CD4-positive, alpha-beta T cell (primary cell): ENCODE measurements around the gene ZNF324. TPM values are rescaled to one million over a fixed set of nuclear protein-coding genes. Genes with fewer than 3 reads are reported as not detected.
"Not testable (repeated sequence)": the region's sequence is repeated elsewhere in the genome, so short reads cannot be mapped to it uniquely, and the experiment has no call there.

ENCODE experiments used
- ATAC-seq: fragments of 200-7000 bp; cut with Tn5 transposase; one replicate; pipeline ENCODE4 v1.10.0; 2022; ENCODE audit warnings: mild to moderate bottlenecking; ENCODE audit not compliant: poor library complexity
- CTCF ChIA-PET: fragments of 350-600 bp; sonication (Branson Sonifier 250); formaldehyde crosslinking; loops from one replicate; lab custom pipeline; 2021; ENCODE audit warnings: antibody characterized with exemption, inconsistent platforms; lab: Charles Lee
- POLR2A ChIA-PET: fragments of 350-600 bp; sonication (Branson Sonifier 250); formaldehyde crosslinking; loops from one replicate; lab custom pipeline; 2021; ENCODE audit warnings: antibody characterized with exemption, inconsistent platforms; lab: Charles Lee
- DNase-seq, 14 experiments: peaks; one replicate each; pipeline ENCODE4 v3.0.0-alpha.2; 2013 to 2020; ENCODE audit warnings: mixed read lengths in 2 of 14
- H3K27ac ChIP-seq, 2 donors: one replicate each; pipeline versions ENCODE4 v1.5.1 to v1.7.0; 2013; ENCODE audit warnings: low read length in 2 of 2, low read depth in 1 of 2, mild to moderate bottlenecking in 1 of 2
- H3K27me3 ChIP-seq, 2 experiments: 1 replicate in 1 of 2; 2 replicates in 1 of 2; pipeline versions ENCODE4 v1.6.1 to v1.7.0; 2013; ENCODE audit warnings: low read length in 2 of 2, control low read depth in 1 of 2, mild to moderate bottlenecking in 1 of 2, moderate library complexity in 1 of 2; ENCODE audit not compliant: insufficient read depth in 2 of 2, control insufficient read depth in 1 of 2
- H3K36me3 ChIP-seq: one replicate; pipeline ENCODE4 v1.6.1; 2013; ENCODE audit warnings: low read length, control low read depth; ENCODE audit not compliant: insufficient read depth
- H3K4me1 ChIP-seq: one replicate; pipeline ENCODE4 v1.6.1; 2013; ENCODE audit warnings: low read length, control low read depth; ENCODE audit not compliant: insufficient read depth
- H3K4me3 ChIP-seq: one replicate; pipeline ENCODE4 v1.5.1; 2013; ENCODE audit warnings: mild to moderate bottlenecking, low read length, moderate library complexity
- H3K9me3 ChIP-seq, 2 experiments: 1 replicate in 1 of 2; 2 replicates in 1 of 2; pipeline versions ENCODE4 v1.6.1 to v1.7.0; 2013; ENCODE audit warnings: low read length in 2 of 2, mild to moderate bottlenecking in 2 of 2, control low read depth in 1 of 2, moderate library complexity in 1 of 2; ENCODE audit not compliant: control insufficient read depth in 1 of 2, insufficient read depth in 1 of 2
- H3K27ac Mint-ChIP-seq: one replicate; pipeline ENCODE4 v1.8.0; 2020; ENCODE audit warnings: mixed read lengths
- H3K27me3 Mint-ChIP-seq: one replicate; pipeline ENCODE4 v1.8.0; 2021; ENCODE audit warnings: mixed read lengths
- H3K36me3 Mint-ChIP-seq: one replicate; pipeline ENCODE4 v1.8.0; 2021; ENCODE audit warnings: low read depth, mixed read lengths
- H3K4me1 Mint-ChIP-seq: one replicate; pipeline ENCODE4 v1.8.0; 2021; ENCODE audit warnings: low read depth, mixed read lengths
- H3K4me3 Mint-ChIP-seq: one replicate; pipeline ENCODE4 v1.8.0; 2020; ENCODE audit warnings: mild to moderate bottlenecking, mixed read lengths
- H3K9me3 Mint-ChIP-seq: one replicate; pipeline ENCODE4 v1.8.0; 2020; ENCODE audit warnings: mixed read lengths
- intact Hi-C, 2 experiments: fragments of 100-400 bp; cut with DNase I in 1 of 2; cut with micrococcal nuclease in 1 of 2; formaldehyde crosslinking; loops; one replicate each; pipeline versions ENCODE4 v1.15.1 to v1.9.0; 2023 to 2025; cut with DNase I, micrococcal nuclease
- total RNA-seq, 174 experiments: library from RNA in 2 of 174; stranded (reverse) in 2 of 174; gene quantifications; one replicate each; pipeline ENCODE4 v1.2.3 and lab custom pipeline; 2021 to 2026
- TF ChIP-seq, protein P1 (sequence below): fragments of 200-600 bp; IDR thresholded peaks from one replicate; pipeline ENCODE4 v1.8.0; 2022; ENCODE audit warnings: antibody characterized with exemption, mild to moderate bottlenecking

The ZNF324 gene
- total RNA-seq, 2 experiments from 2014 or later, result 24.3 to 25.2 TPM

DNA sequence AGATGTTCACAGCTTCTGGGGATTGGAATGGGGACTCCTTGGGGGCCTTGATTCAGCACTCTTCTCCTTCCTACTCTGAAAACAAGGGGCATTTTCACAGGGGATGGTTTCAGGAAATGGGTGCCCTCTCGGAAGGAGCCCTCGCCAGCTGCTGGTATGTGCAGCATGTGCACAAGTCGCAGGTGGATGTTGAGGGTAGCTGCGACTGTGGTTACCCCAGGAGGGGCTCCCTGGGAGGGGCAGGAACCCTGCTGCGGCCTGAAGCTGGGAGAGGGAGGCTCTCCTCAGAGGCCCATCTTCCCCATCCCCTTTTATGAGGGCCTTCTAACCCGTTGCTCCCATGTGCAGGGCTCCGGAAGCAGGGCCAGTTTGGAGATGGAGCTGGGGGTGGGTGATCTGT lies 15.5 kb downstream of the ZNF324 start:
- intact Hi-C loops, result no loop called here
- Histone ChIP-seq H3K4me1 (no peaks in the 10 kb centered on the region), H3K4me3 (no peak overlapping the region), H3K27ac (no peak overlapping the region), H3K9me3 (no peaks in the 10 kb centered on the region), H3K27me3 (no peaks in the 10 kb centered on the region), H3K36me3 (peaks cover 3% of the 10 kb centered on the region)
- ChIA-PET POLR2A (no interaction called here), CTCF (no interaction called here)
- Mint-ChIP-seq H3K4me1 (no peaks in the 10 kb centered on the region), H3K9me3 (no peaks in the 10 kb centered on the region), H3K27me3 (no peaks in the 10 kb centered on the region), H3K36me3 (no peaks in the 10 kb centered on the region), H3K4me3 (no peak overlapping the region), H3K27ac (no peak overlapping the region)
- DNase-seq (no peak), ATAC-seq (no peak)
- TF ChIP-seq, protein P1, sequence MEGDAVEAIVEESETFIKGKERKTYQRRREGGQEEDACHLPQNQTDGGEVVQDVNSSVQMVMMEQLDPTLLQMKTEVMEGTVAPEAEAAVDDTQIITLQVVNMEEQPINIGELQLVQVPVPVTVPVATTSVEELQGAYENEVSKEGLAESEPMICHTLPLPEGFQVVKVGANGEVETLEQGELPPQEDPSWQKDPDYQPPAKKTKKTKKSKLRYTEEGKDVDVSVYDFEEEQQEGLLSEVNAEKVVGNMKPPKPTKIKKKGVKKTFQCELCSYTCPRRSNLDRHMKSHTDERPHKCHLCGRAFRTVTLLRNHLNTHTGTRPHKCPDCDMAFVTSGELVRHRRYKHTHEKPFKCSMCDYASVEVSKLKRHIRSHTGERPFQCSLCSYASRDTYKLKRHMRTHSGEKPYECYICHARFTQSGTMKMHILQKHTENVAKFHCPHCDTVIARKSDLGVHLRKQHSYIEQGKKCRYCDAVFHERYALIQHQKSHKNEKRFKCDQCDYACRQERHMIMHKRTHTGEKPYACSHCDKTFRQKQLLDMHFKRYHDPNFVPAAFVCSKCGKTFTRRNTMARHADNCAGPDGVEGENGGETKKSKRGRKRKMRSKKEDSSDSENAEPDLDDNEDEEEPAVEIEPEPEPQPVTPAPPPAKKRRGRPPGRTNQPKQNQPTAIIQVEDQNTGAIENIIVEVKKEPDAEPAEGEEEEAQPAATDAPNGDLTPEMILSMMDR, result no peak

DNA sequence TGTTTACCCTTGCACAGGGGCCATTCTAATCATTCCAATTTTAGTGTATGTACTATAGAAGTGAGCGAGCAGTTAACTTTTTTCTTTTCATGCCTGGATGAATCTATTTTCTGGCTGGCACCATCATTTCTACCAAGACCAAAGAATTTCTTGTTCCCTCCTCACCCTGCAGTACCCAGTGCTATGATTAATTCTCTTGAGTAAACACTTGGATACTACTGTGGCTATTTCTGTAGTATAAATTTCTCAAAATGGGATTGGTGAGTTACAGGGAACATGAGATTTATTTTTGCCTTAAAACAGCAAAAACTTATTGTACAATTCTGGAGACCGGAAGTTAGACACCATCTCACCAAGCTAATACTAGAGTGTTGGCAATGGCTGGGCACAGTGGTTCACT lies 16.9 kb downstream of the ZNF324 start:
- Histone ChIP-seq H3K27me3 (no peaks in the 10 kb centered on the region), H3K4me3 (no peak overlapping the region), H3K9me3 (no peaks in the 10 kb centered on the region), H3K36me3 (peaks cover 3% of the 10 kb centered on the region), H3K27ac (no peak overlapping the region), H3K4me1 (no peaks in the 10 kb centered on the region)
- Mint-ChIP-seq H3K36me3 (no peaks in the 10 kb centered on the region), H3K27ac (no peak overlapping the region), H3K9me3 (no peaks in the 10 kb centered on the region), H3K27me3 (no peaks in the 10 kb centered on the region), H3K4me1 (no peaks in the 10 kb centered on the region), H3K4me3 (no peak overlapping the region)
- CTCF ChIA-PET, result no interaction called here
- POLR2A ChIA-PET, result no interaction called here
- ATAC-seq (no peak), DNase-seq (no peak)
- intact Hi-C loops, result loop anchor here in 1 of 2 experiments (1.0 kb wide), 1 partner anchor 26 kb away; no protein-coding TSS in a partner anchor
- TF ChIP-seq, protein P1, result no peak

DNA sequence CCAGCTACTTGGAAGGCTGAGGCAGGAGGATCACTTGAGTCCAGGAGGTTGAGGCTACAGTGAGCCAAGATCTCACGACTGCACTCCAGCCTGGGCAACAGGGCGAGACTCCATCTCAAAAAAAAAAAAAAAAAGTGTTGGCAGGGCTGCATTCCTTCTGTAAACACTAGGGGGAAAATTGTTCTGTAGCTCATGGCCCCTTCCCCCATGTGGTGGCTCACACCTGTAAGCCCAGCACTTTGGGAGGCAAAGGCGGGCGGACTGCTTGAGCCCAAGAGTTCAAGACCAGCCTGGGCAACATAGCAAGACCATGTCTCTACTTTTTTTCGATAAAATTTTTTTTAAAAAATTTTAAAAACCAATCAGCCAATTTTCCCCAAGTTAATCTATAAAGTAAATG lies 17.5 kb downstream of the ZNF324 start:
- H3K27ac ChIP-seq, H3K9me3 Mint-ChIP-seq, H3K4me3 Mint-ChIP-seq, H3K4me1 ChIP-seq, H3K4me3 ChIP-seq, H3K27me3 ChIP-seq, POLR2A ChIA-PET, H3K36me3 Mint-ChIP-seq, intact Hi-C loops, H3K27ac Mint-ChIP-seq, H3K36me3 ChIP-seq, ATAC-seq, DNase-seq, CTCF ChIA-PET, H3K27me3 Mint-ChIP-seq, H3K9me3 ChIP-seq, H3K4me1 Mint-ChIP-seq: not testable (repeated sequence)

DNA sequence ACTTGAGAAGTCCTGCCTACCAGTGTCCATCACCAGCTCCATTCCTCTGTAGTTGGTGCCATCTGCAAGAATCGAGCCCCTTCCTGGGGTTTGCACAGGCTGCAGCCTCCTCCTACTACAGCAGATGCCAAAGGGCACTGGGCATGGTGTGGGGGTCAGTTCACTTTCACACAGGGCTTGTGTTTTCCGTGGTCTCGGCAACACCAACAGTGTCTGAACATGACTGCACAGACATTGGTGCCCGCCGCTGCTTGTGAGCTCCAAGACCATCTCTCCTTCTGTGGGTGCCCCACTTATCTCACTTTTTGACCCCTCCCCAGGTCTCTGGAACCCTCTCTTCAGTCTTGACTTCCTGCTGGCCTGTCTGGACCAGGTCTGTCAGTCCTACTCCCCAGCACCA lies 24.5 kb downstream of the ZNF324 start:
- ChIA-PET CTCF (no interaction called here), POLR2A (no interaction called here)
- Mint-ChIP-seq H3K9me3 (no peaks in the 10 kb centered on the region), H3K4me1 (no peaks in the 10 kb centered on the region), H3K27ac (no peak overlapping the region), H3K36me3 (no peaks in the 10 kb centered on the region), H3K27me3 (no peaks in the 10 kb centered on the region), H3K4me3 (no peak overlapping the region)
- H3K27ac ChIP-seq, result no peak overlapping the region
- intact Hi-C loops, result no loop called here
- TF ChIP-seq, protein P1, result no peak
- H3K4me1 ChIP-seq, result no peaks in the 10 kb centered on the region
- H3K4me3 ChIP-seq, result no peak overlapping the region
- ATAC-seq, result no peak
- DNase-seq, result no peak
- no peaks in the 10 kb centered on the region for H3K27me3 ChIP-seq
- no peaks in the 10 kb centered on the region for H3K36me3 ChIP-seq
- H3K9me3 ChIP-seq, result no peaks in the 10 kb centered on the region
